Right ventricle myocardium inferior (tissue), 1 donor: Measurements from ENCODE around the gene DYRK1A. TPM values are rescaled to one million over a fixed set of nuclear protein-coding genes. Genes with fewer than 3 reads are reported as not detected.

Experiments used
- ATAC-seq: fragments of 200-7000 bp; cut with Tn5 transposase; one replicate; pipeline ENCODE4 v1.9.1; 2020; ENCODE audit warnings: mild to moderate bottlenecking, moderate library complexity
- DNase-seq: peaks from one replicate; pipeline ENCODE4 v3.0.0; 2021; ENCODE audit errors: missing footprints
- intact Hi-C: fragments of 100-400 bp; cut with DNase I; formaldehyde crosslinking; loops from one replicate; pipeline ENCODE4 v1.11.0; 2022
- total RNA-seq: library from RNA; stranded (reverse); fragmentation: NEBNext Ultra II Directional; extraction: Animal tissue kit (Norgen Biotek cat#: 25700); gene quantifications from one replicate; pipeline ENCODE4 v1.2.1, GENCODE V29; 2021
- donor health status: DM: no; HTN: yes; CAD: no; lungs with severe emphysema.

The DYRK1A gene
- total RNA-seq, 1 donor from 2014 or later = 63.5 TPM

DNA sequence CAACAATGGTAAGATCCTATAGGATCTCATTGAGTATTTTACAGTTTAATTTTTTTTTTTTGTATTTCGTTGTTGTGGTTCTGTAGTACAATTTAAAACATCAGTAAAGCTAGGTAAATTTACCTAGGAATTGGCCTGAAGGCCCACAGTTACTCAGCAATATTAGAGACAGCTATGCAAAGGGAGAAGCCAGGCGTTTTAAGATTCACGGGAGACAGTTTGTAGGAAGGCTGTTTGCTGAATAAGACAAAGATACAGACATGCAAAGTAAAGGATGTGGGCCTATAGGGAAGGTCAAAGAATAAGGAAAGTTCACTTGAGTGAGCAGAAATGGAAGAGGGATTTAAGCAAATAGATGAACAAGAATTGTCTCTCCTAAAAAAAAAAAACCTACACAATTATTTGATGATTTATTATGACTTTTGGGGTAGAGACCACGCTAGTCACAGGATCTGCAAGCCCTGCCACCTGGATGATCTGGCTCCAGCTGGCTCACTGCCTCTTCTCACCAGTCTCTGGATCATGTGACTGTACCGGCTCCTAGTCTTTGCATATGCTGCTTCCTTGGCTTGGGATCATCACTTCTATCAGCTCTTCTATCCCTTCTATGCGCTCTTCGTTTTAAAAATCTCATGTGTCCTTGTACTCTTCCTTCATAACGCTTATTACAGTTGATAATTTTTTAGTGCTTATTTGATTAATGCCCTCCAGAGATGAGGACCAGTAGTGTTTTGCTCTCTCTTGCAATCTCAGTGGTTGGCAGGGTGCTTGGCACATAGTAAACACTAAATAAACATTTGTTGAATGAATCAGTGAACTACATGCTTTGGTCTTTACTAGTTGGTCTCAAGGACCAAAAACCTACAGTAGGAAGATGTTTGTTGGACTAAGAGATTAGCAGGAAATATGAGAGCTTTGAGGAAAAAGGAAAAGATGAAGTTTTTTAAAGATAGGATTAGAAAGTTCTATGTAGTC, 14.1 kb downstream of the DYRK1A start:
- intact Hi-C loops = no loop called here
- ATAC-seq = peak; percentile 37
- no peak for DNase-seq

DNA sequence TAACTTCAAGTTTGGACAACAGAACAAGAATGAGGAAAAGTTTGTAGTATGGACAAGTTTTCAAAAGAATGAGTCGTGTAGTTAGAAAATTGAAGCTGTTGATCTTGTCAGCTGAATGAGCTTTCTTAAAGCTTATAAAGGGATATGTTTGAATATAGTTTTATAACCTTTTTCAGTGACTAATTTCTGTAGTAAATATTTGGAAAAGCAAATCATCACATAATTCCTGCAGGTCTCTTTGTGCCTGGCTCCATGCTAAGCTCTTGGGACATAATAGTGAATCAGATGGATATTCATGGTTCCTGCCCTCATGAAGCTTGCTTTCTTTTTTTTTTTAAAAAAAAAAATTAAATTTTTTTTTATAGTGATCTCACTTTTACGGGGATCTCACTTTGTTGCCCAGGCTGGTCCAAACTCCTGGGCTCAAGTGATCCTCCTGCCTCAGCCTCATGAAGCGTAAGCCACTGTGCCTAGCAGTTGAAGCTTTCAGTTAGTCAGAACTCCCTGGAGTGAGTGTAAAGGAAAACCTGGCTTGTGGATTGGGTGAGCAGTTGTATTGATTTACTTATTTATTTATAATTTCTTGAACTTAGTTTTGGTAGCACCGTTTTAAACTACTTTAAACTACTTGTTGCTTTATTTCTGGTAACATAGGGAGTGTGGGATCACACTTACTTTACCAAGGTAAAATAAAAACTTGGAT, 15.5 kb downstream of the DYRK1A start:
- ATAC-seq (no peak), DNase-seq (no peak)
- intact Hi-C loops = no loop called here

DNA sequence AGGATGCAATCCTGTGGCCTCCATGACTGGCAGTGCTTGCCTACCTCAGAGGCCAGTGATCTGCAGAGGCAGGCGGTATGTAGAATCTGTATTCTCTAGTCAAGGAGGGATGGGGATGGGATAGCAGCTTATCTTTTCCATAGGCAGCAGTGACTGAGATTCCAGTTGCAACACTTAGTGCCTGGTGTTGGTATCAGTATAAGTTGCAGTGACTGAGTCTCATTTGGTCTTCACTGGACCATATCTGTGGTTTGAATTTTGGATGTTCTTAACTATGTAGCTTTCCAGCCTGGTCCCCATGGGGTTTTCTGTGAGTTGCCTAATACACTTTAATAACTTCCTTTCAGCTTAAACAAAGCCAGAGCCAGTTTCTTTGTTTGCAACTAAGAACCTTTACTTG, 16.5 kb downstream of the DYRK1A start:
- ATAC-seq (no peak), DNase-seq (no peak)
- intact Hi-C loops = no loop called here

DNA sequence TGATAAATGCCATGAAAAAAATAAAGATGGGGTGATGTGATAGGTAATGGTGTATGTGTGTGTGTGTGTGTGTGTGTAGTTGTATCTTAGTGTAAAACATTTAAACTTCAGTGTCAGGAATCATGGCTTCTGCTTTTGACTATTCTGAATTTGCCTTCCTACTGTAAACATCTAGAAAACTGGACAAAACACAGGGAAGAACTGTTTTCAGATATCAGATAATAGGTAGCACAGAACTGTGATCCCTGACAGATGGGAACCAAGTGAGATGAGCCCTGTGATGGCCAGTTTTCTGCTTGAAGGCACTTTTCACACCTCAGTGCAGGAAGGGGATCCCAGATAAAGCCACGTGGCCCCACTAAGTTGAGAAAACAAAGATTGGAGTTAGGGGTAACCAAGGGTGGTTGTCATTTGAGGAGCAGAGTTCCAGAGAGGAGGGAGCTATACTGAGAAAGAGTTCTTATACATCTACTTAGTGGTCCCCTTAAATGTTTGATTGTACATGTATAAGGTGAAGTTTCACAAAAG, 17.3 kb downstream of the DYRK1A start:
- intact Hi-C loops = no loop called here
- DNase-seq (no peak), ATAC-seq (no peak)

DNA sequence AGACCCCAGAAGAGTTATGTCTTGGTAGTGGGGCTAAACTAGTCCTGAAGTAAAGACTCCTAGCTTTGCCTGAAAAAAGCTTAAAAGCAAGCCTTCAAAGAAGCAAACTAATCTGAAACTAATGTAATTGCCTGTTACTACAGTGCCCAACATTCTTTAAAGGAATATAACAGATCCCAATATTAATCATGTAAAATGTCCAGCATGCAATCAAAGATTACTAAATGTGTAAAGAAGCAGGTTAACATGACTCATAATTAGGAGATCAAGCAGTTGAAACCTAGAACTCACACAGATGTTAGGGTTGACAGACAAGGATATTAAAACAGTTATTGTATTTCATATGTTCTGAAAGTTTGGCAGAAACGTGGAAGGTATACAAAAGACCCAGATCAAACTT, 17.8 kb downstream of the DYRK1A start:
- ATAC-seq (no peak), DNase-seq (no peak)
- intact Hi-C loops = no loop called here

DNA sequence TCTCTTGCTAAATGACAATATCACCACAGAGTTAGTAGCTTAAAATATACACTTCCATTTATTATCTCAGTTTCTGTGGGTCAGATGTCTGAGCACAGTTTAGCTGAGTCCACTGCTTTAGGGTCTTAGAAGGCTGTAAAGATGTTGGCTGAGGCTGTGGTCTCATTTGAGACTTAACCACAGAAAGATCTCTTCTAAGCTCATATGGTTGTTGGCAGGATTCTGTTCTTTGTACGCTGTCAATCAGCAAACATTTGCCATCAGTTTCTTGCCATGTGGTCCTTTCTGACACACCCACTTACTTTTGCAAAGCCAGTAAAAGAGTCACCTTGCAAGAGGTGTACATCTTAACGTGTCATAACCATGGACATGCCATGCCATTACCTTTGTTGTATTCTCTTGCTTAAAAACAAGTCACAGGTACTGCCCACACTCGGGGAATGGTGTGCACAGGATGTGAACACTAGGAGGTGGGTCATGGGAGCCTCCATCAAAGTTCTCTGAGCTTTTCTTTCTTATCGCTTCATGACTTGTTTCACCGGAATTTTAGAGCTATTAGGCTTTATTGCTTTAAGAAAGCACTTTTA, 18.7 kb downstream of the DYRK1A start:
- DNase-seq = no peak
- ATAC-seq = no peak

DNA sequence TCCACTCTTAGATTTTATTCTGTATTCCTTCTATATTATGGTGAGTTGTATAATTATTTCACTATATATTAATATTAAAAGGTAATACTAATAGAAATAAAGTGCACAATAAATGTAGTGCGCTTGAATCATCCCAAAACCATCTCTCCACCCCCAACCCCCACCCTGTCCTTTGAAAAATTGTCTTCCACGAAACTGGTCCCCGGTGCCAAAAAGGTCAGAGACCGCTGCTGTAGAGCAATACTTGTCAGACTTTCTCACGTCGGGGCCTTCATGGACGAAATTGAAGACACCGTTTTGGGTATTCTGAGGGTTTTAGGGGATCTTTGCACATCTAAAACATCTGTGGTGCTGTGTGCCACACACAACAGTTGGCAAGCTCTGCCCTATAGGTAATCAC, 19.6 kb downstream of the DYRK1A start:
- intact Hi-C loops = no loop called here
- ATAC-seq (no peak), DNase-seq (no peak)

More for the DNA sequence above, 18.7 kb downstream of the DYRK1A start:
- intact Hi-C loops = no loop called here

DNA sequence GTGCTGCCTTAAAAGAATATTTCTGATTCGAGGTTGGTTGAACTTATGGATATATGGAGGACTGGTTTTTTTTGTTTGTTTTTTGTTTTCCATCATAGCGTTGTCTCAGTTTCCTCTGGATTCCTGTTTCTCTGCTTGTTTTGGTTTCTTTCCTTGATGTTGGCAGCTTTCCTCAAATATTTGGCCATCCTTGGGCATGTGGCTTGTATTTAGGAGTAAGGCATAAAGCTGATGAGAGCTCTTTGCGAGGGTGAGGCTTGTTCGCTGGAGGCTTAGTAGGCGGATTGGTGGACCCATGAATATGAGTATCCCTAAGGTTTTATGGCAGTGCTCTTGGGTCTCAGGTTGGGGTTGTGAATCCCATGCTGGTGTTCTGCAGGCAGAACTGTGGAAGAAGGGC, 22.9 kb downstream of the DYRK1A start:
- DNase-seq = no peak
- intact Hi-C loops = no loop called here

DNA sequence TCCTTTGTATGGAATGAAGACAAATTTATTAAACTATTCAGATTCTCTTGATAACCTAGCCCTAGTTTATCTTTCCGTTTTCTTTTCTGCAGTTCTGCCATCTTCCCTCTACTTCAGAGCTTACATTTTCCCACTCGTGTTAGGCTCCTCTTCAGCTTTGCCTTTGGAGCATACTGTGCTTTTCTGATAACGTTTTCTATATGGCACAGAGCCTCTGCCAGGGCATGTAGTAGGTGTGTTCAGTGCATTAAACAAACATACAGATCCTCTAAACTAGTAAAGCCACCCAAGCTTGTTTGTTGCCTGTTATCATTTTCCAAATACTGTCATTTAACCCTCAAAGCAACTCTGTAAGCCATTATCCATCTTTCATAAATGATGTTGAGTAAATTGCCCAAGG, 25.1 kb downstream of the DYRK1A start:
- DNase-seq (no peak), ATAC-seq (no peak)
- intact Hi-C loops = no loop called here

More for the DNA sequence above, 22.9 kb downstream of the DYRK1A start:
- no peak for ATAC-seq

DNA sequence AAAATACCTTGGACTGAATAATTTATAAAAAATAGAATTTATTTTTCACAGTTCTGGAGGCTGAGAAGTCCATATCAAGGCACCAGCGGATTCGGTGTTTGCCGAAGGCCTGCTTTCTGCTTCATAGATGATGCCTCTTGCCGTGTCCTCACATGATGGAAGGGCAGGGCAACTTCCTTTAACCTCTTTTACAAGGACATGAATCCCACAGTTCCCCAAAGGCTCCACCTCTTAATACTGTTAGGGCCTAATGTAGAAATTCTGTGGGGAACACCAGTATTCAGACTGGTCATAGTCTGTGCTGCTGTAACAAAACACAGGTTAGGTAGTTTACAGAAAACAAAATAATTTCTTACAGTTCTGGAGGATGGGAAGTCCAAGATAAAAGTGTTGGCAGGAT, 25.9 kb downstream of the DYRK1A start:
- no peak for ATAC-seq
- intact Hi-C loops = no loop called here

DNA sequence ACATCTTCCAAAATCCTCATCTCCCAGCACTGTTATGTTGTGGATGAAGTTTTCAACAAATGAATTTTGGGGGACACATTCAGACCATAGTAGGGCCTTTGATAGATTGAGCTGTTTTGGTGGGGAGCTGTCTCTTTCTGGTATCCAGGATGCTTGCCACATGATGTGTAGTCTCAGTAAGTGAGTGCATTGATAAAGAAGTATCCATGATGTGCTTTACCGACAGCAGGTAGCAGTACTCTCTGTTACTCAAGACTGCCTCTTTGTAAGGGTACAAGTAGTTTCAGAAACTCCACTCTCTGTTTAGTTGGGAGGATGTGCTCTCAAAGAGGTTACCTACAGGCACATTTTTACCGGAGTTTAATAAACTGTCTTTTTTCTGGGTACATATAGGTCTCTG, 26.5 kb downstream of the DYRK1A start:
- no peak for ATAC-seq
- no peak for DNase-seq
- intact Hi-C loops = no loop called here

More for the DNA sequence above, 25.9 kb downstream of the DYRK1A start:
- DNase-seq = no peak

DNA sequence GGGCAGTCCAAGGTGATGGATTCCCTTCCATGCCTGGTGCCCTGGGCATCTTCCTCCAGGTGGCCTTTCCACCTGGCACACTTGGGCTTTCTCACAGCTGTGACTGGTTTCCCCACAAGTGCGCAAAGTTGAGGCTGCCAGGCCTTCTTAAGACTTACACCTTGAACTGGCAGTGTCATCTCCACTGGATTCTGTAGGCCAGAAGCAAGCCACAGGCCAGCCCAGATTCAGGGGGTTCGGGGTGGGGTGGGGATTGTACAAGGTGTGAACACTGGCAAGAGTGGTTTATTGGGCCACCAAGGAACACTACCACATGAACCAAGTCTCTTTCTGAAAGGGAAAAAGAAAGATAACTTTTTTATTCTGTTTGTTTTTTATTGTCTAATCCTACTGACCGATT, 27.2 kb downstream of the DYRK1A start:
- intact Hi-C loops = no loop called here
- DNase-seq (no peak), ATAC-seq (no peak)

DNA sequence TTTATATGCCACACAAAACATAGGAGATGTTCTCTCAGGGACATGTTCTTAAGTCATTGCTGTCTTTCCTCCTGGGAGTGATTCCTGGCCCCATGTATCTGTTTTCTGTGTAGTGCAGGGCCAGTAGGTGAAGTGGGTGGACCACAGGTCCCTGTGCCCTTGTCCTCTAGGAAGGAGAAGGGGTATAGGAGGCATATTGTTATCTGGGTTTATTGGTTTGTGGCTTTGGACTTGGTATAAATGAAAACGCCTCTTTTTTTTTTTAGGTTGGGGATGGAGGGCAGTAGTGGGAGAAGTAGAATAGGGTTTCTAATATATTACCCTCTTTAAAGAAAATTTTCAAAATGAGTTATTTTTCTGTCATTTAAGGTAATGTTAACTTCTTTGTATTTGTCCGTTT, 29.4 kb downstream of the DYRK1A start:
- intact Hi-C loops = no loop called here
- DNase-seq (no peak), ATAC-seq (no peak)

DNA sequence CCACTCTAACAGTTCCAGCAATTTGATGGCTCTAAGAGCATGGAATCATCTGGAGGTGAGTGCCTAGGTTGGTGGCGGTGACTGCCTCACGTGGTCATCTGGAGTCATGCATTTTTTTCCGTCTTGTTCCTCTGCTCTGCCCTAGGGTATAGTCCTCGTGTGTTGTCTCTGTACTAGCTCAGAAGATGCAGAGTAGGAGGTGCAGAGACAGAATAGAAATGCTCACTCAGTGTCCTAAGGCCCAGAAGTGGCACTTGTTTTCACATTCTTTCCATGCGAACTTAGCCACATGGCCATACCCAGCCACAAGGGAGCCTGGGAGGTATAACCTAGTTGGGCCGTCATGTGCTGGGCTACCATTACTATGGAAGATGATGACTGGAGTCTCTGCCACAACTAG, 30.3 kb downstream of the DYRK1A start:
- intact Hi-C loops = no loop called here
- ATAC-seq (peak; percentile 23), DNase-seq (no peak)

DNA sequence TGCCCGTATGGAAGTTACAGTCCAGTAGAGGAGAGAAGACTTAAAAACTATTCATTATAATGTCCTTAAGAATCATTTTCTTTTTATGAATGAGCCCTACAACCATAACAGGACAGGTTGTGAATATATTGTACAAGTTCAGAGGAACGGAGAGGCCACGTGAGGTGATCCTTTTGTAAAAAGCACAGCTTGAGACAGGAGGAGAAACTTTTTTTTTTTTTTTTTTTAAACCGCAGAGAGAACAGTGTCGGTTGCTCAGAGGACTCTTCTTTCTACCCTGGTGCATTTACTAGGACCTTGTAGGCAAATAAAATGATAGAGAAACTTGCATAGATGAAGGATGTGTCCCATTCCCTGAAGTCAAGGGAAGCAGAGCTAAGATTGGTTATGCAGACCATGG, 32.1 kb downstream of the DYRK1A start:
- DNase-seq (no peak), ATAC-seq (no peak)
- intact Hi-C loops = no loop called here

DNA sequence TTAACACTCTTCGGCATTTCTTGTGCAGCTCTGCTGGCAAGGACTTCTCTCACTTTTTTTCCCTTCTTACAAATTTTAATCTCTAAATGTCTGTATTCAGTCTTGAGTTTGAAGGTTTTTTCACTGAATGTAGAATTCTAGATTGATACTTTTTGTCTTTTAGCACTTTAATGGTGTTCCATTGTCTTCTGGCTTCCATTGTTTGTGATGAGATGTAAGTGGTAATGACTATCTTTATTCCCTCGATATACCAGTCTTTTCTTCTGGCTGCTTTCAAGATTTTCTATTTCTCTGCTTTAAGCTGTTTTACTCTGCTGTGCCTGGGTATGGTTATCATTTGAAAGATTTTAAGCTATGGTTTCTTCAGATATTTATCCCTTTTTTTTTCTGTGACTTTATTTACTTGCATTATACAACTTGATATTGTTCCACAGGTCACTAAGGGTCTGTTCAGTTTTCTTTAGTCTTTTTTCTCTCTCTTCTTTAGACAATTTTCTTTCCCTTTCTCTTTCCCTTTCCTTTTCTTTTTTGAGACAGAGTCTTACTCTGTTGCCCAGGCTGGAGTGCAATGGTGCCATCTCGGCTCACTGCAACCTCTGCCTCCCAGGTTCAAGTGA, 35.8 kb downstream of the DYRK1A start:
- ATAC-seq = no peak

DNA sequence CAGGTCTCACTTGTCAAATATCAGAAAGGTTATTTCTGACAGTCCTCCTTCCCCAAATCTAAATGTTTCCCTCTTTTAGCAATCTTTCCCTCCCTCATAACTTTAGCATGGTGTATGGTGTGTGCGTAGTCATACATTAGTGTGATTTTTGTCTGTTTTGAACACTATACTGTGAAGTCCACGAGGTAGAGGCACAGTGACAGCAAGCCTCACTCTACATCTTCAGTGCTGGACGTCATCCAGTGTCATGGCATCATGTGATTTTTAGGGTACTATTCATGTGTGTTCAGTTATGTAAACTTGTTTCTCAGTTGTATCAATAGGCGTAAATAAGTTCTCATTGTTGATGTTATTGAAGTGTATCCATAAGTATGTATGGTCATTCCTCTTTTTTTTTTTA, 39.1 kb downstream of the DYRK1A start:
- DNase-seq (no peak), ATAC-seq (no peak)
- intact Hi-C loops = loop anchor here (5.0 kb wide), 1 partner anchor 33 kb away; no protein-coding TSS in a partner anchor

More for the DNA sequence above, 35.8 kb downstream of the DYRK1A start:
- intact Hi-C loops = no loop called here
- no peak for DNase-seq

DNA sequence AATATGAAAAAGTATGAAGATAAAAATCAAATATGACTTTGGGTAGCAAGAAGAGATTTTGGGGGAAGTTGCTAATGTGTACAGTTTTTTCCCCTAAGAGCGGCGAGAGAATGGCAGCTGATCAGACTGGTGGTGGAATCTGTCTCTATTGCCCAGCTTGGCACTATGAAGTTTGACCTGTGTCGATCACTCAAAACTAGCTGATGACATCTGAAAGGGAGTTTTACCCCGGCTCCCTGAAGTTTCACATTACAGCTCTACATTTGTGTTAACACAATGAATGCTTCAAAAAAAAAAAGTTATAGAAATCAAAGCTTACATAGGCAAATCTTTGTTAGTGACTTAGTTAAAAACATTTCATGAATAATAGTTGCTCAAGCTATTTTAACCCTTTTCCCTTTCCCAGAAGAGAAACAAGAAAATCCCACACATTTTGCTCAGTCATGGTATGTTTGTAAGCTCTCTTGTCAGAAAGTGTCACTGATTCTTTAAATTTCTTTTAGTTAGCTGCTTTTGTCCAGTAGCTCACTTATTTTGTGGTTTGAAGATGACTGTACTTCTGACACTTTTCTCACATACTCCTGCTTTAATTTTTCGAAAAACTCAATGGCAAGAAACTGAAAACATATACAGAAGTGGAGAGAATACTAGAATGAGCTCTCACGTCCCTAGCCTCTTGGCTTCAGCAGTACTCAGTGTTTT, 41.3 kb downstream of the DYRK1A start:
- intact Hi-C loops = loop anchor here (5.0 kb wide), 1 partner anchor 36 kb away; no protein-coding TSS in a partner anchor

More for the DNA sequence above, 41.3 kb downstream of the DYRK1A start:
- DNase-seq = no peak
- ATAC-seq = no peak
